GM18951 (cell line): ENCODE data around the gene XPO4.

ENCODE experiments used
- POLR2A ChIP-seq: IDR thresholded peaks from 4 replicates; pipeline ENCODE4 v1.6.1; 2011; ENCODE audit warnings: mild to moderate bottlenecking; ENCODE audit not compliant: insufficient read length, insufficient read depth; ENCODE audit errors: extremely low read depth
- in situ Hi-C: fragments of 300-500 bp; cut with MboI; formaldehyde crosslinking; loops from one replicate; pipeline ENCODE4 v1.12.0; 2022; ENCODE audit warnings: low sequenced_read_pairs, mixed read lengths, inconsistent platforms; ENCODE audit not compliant: unreplicated experiment

The XPO4 gene

GRCh38 chr13:20831933-20832332 lies 70.6 kb downstream of the XPO4 start:
- no peak for TF ChIP-seq POLR2A
- in situ Hi-C loops = no loop called here

GRCh38 chr13:20831254-20831653 lies 71.3 kb downstream of the XPO4 start:
- TF ChIP-seq POLR2A = no peak
- in situ Hi-C loops = no loop called here

GRCh38 chr13:20828539-20829364 lies 73.8 kb downstream of the XPO4 start:
- in situ Hi-C loops = loop anchor here (10.0 kb wide), 1 partner anchor 334 kb away; no protein-coding TSS in a partner anchor
- no peak for TF ChIP-seq POLR2A

- TF ChIP-seq POLR2A = no peak
- in situ Hi-C loops = loop anchor here (10.0 kb wide), 1 partner anchor 332 kb away; no protein-coding TSS in a partner anchor
These were observed 75.5 kb downstream of the XPO4 start for GRCh38 chr13:20826843-20827560.

GRCh38 chr13:20826301-20826700 lies 76.2 kb downstream of the XPO4 start:
- in situ Hi-C loops = loop anchor here (10.0 kb wide), 1 partner anchor 332 kb away; no protein-coding TSS in a partner anchor
- TF ChIP-seq POLR2A = no peak

GRCh38 chr13:20825477-20825875 lies 77.1 kb downstream of the XPO4 start:
- no peak for TF ChIP-seq POLR2A
- in situ Hi-C loops = loop anchor here (10.0 kb wide), 1 partner anchor 331 kb away; no protein-coding TSS in a partner anchor

GRCh38 chr13:20824762-20825476 lies 77.6 kb downstream of the XPO4 start:
- no peak for TF ChIP-seq POLR2A
- in situ Hi-C loops = loop anchor here (10.0 to 25.0 kb wide), 2 partner anchors 330 to 638 kb away; partner anchors contain the start of gene GJB2

GRCh38 chr13:20823071-20823470 lies 79.5 kb downstream of the XPO4 start:
- in situ Hi-C loops = loop anchor here (10.0 to 25.0 kb wide), 2 partner anchors 328 to 636 kb away; partner anchors contain the start of gene GJB2
- no peak for TF ChIP-seq POLR2A

GRCh38 chr13:20822406-20822805 lies 80.1 kb downstream of the XPO4 start:
- in situ Hi-C loops = loop anchor here (10.0 to 25.0 kb wide), 2 partner anchors 328 to 635 kb away; partner anchors contain the start of gene GJB2
- TF ChIP-seq POLR2A = no peak

GRCh38 chr13:20819715-20820114 lies 82.8 kb downstream of the XPO4 start:
- in situ Hi-C loops = loop anchor here (10.0 to 25.0 kb wide), 2 partner anchors 325 to 632 kb away; partner anchors contain the start of gene GJB2
- TF ChIP-seq POLR2A = no peak

- TF ChIP-seq POLR2A = no peak
- in situ Hi-C loops = loop anchor here (25.0 kb wide), 1 partner anchor 628 kb away; the partner anchor contains the start of gene GJB2
These were observed 87.1 kb downstream of the XPO4 start for GRCh38 chr13:20815464-20815863.

GRCh38 chr13:20814224-20814910 lies 88.2 kb downstream of the XPO4 start:
- in situ Hi-C loops = loop anchor here (25.0 kb wide), 1 partner anchor 627 kb away; the partner anchor contains the start of gene GJB2
- TF ChIP-seq POLR2A = no peak
